GM19468 (cell line): ENCODE measurements around the gene PDE1C.

ENCODE experiments used
- ATAC-seq: cut with Tn5 transposase; IDR thresholded peaks from one replicate; pipeline ENCODE4 v1.9.1; 2021; ENCODE audit warnings: mild to moderate bottlenecking, moderate library complexity, moderate number of reproducible peaks; ENCODE audit not compliant: unreplicated experiment; ENCODE audit errors: extremely low read depth

Gene PDE1C

GRCh38 chr7:31955021-31955420 is 115.2 kb downstream of the PDE1C start:
- no peak for ATAC-seq

- ATAC-seq, result no peak
Measured at GRCh38 chr7:31954500-31954899, 115.7 kb downstream of the PDE1C start.

GRCh38 chr7:31953432-31953831 is 116.8 kb downstream of the PDE1C start:
- no peak for ATAC-seq

GRCh38 chr7:31950091-31950755 is 120.0 kb downstream of the PDE1C start:
- no peak for ATAC-seq

GRCh38 chr7:31948029-31948428 is 122.2 kb downstream of the PDE1C start:
- peak; percentile 46 for ATAC-seq

- no peak for ATAC-seq
Measured at GRCh38 chr7:31940167-31940566, 130.0 kb downstream of the PDE1C start.

- no peak for ATAC-seq
Measured at GRCh38 chr7:31939076-31939475, 131.1 kb downstream of the PDE1C start.

GRCh38 chr7:31938650-31939049 is 131.6 kb downstream of the PDE1C start:
- ATAC-seq, result no peak

- no peak for ATAC-seq
Measured at GRCh38 chr7:31937982-31938381, 132.2 kb downstream of the PDE1C start.

- no peak for ATAC-seq
Measured at GRCh38 chr7:31935124-31936054, 134.8 kb downstream of the PDE1C start.

GRCh38 chr7:31934551-31934950 is 135.7 kb downstream of the PDE1C start:
- ATAC-seq, result no peak

- ATAC-seq, result no peak
Measured at GRCh38 chr7:31933481-31933880, 136.7 kb downstream of the PDE1C start.

GRCh38 chr7:31926991-31927584 is 143.1 kb downstream of the PDE1C start:
- no peak for ATAC-seq

GRCh38 chr7:31925753-31926454 is 144.3 kb downstream of the PDE1C start:
- ATAC-seq, result no peak

- no peak for ATAC-seq
Measured at GRCh38 chr7:31924251-31924650, 146.0 kb downstream of the PDE1C start.

GRCh38 chr7:31922848-31923247 is 147.4 kb downstream of the PDE1C start:
- ATAC-seq, result no peak

GRCh38 chr7:31921047-31921446 is 149.2 kb downstream of the PDE1C start:
- ATAC-seq, result no peak

GRCh38 chr7:31919678-31920369 is 150.4 kb downstream of the PDE1C start:
- ATAC-seq, result no peak

GRCh38 chr7:31918706-31919393 is 151.4 kb downstream of the PDE1C start:
- no peak for ATAC-seq
